AG09309 (cell line): ENCODE data around the gene NKAIN2.
"Not testable (repeated sequence)": the region's sequence is repeated elsewhere in the genome, so short reads cannot be mapped to it uniquely, and the experiment has no call there.

Experiments
- DNase-seq: peaks from one replicate; pipeline ENCODE4 v3.0.0-alpha.2; 2010; ENCODE audit warnings: low read depth
- H3K4me3 ChIP-seq: 2 replicates; pipeline ENCODE4 v1.5.1; 2011; ENCODE audit warnings: mild to moderate bottlenecking, low read depth, low read length, moderate library complexity; ENCODE audit not compliant: control insufficient read depth
- TF ChIP-seq, protein P1 (sequence below): IDR thresholded peaks from 2 replicates; pipeline ENCODE4 v1.5.1; 2011; ENCODE audit warnings: mild to moderate bottlenecking, low read depth, low read length, inconsistent platforms; ENCODE audit not compliant: insufficient read depth, control insufficient read depth; ENCODE audit errors: missing control alignments

NKAIN2 gene

DNA sequence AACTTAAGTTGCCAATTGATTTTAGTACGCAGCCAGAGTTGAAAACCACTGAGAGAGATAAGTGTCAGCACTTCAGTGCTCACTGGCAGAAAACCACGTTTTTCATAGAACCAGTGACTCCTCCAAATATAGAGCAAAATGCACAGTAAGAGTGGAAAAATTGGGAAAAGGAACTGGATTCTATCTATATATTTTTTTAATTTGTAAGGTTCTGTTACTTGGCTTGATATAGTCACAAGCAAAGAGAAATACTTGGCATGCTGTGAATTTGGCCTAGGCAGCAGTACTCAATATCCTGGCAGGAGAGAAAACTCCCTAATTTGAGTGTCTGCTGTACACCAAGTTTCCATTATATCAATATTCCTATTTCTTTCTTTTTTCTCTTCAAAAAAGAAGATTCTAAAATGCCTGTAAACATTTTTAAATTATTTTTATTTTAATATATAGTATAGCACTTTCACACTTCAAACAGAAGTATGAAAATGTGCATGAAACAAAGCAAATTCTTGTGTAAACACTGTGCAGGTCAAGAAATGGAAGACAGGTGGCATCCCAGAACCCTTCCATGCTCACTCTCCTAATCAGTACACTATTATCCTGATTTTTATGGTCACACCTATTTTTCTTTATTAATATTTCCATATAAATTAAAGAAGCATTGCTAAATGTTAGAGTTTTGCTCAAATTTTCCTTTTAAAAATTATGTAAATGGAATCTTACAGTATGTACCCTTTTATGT lies 596.8 kb downstream of the NKAIN2 start:
- no peak for DNase-seq
- TF ChIP-seq, protein P1, sequence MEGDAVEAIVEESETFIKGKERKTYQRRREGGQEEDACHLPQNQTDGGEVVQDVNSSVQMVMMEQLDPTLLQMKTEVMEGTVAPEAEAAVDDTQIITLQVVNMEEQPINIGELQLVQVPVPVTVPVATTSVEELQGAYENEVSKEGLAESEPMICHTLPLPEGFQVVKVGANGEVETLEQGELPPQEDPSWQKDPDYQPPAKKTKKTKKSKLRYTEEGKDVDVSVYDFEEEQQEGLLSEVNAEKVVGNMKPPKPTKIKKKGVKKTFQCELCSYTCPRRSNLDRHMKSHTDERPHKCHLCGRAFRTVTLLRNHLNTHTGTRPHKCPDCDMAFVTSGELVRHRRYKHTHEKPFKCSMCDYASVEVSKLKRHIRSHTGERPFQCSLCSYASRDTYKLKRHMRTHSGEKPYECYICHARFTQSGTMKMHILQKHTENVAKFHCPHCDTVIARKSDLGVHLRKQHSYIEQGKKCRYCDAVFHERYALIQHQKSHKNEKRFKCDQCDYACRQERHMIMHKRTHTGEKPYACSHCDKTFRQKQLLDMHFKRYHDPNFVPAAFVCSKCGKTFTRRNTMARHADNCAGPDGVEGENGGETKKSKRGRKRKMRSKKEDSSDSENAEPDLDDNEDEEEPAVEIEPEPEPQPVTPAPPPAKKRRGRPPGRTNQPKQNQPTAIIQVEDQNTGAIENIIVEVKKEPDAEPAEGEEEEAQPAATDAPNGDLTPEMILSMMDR = no peak
- H3K4me3 ChIP-seq = no peak overlapping the region

DNA sequence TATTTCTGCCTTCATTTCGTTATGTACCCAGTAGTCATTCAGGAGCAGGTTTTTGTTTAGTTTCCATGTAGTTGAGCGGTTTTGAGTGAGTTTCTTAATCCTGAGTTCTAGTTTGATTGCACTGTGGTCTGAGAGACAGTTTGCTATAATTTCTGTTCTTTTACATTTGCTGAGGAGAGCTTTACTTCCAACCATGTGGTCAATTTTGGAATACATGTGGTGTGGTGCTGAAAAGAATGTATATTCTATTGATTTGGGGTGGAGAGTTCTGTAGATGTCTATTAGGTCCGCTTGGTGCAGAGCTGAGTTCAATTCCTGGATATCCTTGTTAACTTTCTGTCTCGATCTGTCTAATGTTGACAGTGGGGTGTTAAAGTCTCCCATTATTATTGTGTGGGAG lies 606.8 kb downstream of the NKAIN2 start:
- H3K4me3 ChIP-seq, DNase-seq: not testable (repeated sequence)

DNA sequence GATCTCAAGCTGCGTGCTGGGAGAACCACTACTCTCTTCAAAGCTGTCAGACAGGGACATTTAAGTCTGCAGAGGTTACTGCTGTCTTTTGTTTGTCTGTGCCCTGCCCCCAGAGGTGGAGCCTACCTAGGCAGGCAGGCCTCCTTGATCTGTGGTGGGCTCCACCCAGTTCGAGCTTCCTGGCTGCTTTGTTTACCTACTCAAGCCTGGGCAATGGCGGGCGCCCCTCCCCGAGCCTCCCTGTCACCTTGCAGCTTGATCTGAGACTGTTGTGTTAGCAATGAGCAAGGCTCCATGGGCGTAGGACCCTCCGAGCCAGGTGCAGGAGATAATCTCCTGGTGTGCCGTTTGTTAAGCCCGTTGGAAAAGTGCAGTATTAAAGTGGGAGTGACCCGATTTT lies 609.0 kb downstream of the NKAIN2 start:
- not testable (repeated sequence) for DNase-seq

DNA sequence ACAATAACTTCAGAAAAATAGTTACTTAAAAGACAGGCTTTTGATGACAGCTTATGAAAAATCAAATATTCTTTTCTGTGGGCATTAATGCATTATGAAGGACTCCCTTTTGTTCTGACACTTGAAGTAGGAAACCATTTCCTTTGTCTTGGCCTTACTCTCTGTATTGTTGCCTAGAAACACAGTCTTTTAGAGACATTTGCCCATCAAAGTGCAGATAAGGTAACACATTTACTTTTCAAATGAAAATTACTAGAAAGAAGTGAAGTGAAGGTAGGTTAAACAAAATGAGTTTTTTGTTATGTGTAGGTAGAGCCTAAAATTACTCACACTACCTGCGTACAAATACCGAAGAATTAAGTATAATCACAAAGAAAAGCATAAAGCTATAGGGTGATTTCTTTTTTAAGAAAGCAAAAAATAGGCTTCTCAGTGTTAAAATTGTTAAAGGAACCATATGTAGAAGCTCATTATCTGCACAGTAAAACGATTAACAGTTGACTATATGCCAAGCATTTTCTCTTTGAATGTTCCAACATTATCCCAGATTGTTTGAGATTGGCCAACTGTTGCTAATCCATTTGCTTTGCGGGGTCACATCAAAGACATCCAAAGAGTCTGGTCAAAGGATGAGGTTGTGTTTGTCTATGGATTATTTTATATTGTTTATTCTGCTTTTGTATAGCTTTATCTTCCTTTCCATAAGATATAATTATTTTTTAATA lies 616.6 kb downstream of the NKAIN2 start:
- H3K4me3 ChIP-seq = no peak overlapping the region
- TF ChIP-seq, protein P1 = no peak
- no peak for DNase-seq

More for the DNA sequence above, 609.0 kb downstream of the NKAIN2 start:
- H3K4me3 ChIP-seq = not testable (repeated sequence)

DNA sequence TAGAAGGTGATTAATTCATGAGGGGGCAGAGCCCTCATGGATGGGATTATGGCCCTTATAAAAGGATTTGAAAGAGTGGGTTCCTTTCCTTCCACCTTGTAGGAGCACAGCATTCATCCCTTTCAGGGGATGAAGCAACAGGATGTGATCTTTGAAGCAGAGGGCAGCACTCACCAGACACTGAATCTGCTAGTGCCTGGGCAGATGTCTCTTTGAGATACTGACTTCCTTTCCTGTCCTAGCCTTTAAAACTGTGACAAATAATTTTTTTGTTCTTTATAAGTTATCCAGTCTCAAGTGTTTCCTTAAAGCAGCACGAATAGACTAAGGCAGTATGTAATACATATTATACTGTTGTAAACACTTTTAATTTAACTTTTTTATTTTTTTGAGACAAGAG lies 620.0 kb downstream of the NKAIN2 start:
- DNase-seq = no peak
- no peak overlapping the region for H3K4me3 ChIP-seq
- TF ChIP-seq, protein P1 = no peak

DNA sequence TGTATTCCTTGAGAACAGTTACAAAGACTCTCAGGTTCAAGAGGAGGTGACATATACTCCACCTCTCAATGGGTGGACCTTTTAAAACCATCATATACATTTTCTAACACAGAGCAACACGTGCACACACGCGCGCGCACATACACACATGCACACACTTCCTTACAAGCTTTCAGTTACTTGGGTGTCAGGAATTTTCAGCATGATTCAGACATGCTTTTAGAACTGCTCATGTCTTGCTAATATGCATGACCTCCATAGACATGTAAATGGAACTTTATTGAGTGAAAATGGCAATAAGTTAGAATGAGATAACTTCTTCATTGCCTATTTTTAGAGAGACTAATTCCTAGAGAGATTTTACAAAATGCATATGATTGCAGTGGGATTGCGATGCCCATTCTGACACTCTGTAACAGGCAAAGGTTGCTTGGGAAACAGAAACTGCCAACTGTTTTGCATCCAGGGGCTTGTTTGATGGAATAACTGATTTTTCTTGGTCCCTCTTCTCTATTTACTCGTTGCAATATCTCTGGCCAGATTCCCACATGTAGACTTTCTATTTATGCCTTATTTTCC lies 627.2 kb downstream of the NKAIN2 start:
- no peak for DNase-seq
- TF ChIP-seq, protein P1 = no peak
- no peak overlapping the region for H3K4me3 ChIP-seq

- DNase-seq = no peak
- TF ChIP-seq, protein P1 = no peak
- H3K4me3 ChIP-seq = no peak overlapping the region
Measured at GRCh38 chr6:124432620-124433019, 629.0 kb downstream of the NKAIN2 start.
